ENCODE measurements around the gene MLF2.

Gene MLF2, protein sequence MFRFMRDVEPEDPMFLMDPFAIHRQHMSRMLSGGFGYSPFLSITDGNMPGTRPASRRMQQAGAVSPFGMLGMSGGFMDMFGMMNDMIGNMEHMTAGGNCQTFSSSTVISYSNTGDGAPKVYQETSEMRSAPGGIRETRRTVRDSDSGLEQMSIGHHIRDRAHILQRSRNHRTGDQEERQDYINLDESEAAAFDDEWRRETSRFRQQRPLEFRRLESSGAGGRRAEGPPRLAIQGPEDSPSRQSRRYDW

DNA sequence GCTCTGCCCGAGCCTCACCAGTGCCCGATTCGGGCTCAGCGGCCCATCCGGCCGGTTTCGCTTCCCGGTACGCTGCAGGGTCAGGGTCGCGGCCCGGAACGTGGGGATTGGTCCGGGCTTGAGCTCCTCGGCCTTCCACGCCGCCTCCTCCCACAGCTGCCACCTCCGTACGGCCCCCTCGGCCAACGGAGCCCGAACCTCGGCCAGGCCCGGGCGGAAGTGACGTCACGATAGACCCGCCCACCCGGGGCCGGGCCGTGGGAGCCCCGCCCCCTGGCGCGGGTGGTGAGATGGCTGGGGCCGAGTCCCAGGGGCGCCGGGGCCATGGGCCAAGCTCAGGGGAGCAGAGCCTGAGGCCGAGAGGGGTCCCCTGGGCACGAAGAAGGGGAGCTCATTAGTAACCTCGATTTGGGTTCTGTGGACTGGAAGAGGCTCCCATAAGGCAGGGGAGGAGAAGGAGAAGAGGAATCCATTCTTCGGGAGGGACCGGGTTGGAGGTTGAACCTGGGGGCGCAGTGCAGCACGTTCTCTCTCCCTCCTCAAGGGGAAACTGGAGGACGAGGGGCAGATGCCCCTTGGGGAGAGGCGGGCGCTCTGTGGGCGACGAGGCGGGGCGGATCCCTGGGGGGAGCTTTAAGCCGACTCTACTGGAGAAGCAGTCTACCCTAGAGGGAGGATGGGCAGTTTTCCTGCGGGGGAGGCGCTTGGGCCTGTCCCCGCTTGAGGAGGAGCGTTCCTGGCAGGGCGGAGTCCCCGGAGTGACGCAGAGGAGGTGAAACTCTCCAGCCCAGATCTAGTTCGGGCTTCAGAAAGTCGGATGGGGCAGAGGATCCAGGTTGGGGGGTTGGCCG, at the start of gene MLF2:
TSS of gene MLF2 (minus strand) at position 221 of the 851 bp plus-strand sequence. CDS start 807 bp downstream, outside the sequence.
- peak; percentile 96 for DNase-seq

DNA sequence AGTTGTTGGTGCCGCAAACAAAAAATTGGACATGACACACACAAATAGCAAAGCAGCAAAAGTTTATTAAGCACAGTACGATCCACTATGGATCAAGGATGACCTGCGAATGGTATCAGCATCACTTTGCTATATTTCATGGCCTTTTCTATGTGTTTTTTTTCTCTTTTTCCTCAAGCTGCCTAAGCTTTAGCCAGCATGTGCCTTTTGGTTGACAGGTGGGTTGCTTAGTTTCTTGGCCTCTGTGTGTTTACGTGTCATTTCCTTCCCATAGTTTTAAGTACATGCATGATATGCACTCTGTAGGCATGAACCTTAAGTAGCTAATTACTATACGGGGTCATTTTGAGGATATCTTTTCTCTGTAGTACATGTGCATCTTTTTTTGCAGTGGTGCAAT, 46.2 kb upstream of the MLF2 start:
- no peak for DNase-seq

DNA sequence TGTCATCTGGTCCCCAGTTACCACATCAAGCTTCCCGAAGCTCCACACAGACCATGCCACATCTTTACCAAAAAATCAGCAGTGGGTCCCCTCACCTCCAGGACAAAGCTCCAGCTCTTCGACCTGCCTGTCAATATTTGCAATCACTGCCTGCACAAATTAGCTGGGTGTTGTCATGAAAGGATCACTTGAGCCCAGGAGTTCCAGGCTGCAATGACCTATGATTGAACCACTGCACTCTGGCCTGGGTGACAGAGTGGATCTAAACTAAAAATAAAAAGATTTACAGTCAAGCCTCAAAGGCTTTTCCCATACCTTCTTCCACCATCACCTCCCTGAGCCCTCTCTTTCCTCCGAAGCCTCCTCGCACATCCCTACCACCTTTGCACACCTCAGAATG, 43.6 kb upstream of the MLF2 start:
- no peak for DNase-seq

DNA sequence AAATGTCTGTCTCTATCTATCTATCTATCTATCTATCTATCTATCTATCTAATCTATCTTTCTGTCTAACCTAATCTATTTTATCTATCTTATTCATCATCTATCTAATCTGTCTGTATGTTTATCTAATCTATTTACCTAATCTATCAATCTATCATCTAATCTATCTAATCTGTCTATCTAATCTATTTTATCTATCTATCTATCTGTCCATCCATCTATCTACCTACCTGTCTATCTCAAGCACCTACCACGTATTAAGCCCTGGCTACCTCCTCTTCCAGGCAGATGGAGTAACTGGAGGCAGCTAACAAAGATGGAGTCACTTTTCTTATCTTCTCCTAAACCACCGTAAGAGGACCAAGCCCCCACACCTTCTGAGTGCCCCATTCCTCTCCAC, 42.1 kb upstream of the MLF2 start:
- DNase-seq: no peak

DNA sequence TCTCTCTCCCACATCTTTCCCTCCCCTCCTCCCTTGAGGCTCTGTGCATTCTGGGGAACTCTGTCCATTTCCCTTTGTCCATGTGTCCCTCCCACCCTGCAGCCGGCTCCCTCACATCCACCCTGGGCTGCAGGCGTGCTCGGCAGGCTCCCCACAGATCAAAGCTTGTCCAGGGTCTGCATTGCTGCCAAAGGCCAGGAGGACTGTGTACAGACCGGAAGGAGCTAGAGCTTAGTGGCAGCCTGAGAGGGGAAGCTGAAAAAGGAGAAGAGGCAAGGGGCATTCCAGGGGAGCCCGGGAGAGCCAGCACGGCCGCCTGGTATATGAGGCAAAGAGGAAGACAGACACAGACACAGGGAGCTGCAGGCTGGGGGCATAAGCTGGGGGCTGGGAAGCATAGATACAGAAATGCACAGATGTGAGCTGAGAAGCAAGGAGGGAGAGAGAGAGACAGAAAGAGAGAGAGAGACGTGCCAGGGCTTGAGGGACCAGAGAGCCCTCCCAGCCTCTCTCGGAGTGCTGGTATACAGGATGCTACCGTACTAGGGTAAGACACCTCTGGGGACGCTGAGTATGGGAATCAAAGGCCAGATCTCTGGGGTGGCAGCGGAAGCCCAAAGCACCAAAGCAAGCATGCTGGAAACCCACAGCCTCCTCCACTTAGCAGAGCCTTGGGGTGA, 39.7 kb upstream of the MLF2 start:
- DNase-seq: peak; percentile 20

DNA sequence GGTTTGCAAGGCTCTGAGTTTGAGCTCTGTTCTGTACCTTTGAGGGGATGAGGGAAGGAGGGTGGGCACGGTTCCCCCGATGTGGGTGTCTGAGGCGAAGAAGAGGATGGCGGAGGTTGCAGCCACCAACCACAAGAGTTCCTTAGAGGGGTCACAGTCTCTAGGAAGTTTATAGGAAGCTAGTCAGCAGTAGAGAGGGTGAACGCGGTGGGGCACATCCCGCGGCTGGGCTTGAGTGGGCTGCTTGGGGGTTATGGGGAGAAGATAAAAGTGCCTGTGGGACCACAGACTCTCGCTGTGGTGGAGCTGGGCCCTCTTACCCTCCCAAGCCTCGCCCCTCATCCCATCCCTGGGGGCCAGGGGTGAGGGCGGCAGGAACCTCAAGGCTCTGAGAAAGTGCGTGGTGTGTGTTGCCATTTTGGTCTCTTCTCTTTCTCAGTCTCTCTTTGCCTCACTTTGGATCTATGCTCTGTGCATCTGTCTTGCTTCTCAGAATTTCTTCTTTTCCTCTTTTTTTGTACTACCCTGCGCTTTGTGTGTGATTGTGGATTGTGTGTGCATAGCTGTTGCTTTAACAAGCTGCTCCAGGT, 39.1 kb upstream of the MLF2 start:
- DNase-seq: no peak

DNA sequence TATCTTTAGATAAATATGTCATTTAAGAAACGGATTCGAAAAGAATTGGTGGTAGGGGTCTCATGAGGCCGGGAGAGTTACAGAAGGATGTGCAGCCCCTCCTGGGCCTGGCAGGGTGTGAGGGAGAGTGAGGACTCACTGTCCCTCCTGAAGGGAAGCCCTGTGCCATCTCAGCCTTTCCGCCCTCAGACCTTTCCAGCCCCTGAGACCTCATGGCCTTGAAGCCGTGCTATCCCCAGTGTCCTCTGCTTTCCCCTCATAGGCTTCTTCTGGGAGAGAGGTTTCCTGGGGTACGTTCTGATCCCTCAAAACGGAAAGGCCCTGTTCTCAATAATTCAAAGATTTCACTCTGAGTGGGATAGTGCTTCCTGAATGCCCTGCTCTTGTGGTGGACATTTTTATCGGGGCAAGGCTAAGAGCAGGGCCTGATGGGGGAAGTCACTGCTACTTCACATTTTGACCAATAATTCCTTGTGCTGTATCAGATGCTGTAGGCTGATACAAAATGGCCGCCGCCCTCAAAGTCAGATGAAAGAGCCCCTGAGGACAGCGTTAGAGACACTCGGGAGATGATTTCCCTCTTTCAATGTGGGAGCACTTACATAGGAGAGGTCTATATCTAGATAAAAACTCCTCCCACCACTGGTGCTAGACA, 37.7 kb upstream of the MLF2 start:
- DNase-seq: peak; percentile 50

DNA sequence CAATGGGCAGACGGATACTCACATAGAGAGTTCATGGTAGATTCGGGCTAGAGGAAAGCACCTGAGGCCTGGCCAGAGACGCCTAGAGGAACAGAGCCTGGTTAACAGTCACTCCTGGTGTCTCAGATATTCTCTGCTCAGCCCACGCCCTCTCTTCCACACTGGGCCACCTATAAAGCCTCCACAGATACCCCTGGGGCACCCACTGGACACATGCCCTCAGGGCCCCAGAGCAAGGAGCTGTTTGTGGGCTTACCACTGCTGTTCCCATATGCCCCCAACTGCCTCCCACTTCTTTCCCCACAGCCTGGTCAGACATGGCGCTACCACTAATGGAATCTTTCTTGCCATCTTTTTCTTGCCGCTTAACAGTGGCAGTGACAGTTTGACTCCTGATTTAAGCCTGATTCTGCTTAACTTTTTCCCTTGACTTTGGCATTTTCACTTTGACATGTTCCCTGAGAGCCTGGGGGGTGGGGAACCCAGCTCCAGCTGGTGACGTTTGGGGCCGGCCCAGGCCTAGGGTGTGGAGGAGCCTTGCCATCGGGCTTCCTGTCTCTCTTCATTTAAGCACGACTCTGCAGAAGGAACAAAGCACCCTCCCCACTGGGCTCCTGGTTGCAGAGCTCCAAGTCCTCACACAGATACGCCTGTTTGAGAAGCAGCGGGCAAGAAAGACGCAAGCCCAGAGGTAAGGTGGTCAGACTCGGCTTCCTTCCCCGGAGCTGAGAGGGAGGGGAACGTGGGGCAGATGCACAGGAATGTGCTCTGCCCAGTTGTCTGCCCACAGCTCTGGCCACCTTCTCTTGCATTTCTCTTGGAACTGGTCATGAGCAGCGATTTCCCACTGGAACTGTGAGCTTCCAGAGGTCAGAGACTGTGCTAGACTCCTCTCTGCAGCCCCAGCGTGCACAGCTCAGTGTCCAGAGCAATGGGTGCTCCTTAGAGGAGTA, 36.3 kb upstream of the MLF2 start, which contains the start of gene CD4:
TSS of gene CD4 (plus strand) at position 557 of the 953 bp plus-strand sequence. CDS start 10,611 bp downstream, outside the sequence.
- DNase-seq: peak; percentile 68

DNA sequence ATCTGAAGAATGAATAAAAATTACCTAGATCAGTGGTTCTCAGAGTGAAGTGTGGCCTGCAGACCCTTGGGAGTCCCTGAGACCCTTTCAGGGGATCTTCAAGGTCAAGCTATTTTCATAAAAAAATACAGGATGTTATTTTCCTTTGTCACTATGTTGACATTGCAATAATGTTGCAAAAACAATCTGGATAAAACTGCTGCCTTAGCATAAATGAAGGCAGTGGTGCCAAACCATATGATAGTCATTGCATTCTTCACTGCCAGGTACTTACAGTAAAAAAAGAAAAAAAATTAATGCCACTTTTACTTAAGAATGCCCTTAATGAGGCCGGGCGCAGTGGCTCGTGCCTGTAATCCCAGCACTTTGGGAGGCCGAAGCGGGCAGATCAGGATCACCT, 34.4 kb upstream of the MLF2 start:
- DNase-seq: no peak

DNA sequence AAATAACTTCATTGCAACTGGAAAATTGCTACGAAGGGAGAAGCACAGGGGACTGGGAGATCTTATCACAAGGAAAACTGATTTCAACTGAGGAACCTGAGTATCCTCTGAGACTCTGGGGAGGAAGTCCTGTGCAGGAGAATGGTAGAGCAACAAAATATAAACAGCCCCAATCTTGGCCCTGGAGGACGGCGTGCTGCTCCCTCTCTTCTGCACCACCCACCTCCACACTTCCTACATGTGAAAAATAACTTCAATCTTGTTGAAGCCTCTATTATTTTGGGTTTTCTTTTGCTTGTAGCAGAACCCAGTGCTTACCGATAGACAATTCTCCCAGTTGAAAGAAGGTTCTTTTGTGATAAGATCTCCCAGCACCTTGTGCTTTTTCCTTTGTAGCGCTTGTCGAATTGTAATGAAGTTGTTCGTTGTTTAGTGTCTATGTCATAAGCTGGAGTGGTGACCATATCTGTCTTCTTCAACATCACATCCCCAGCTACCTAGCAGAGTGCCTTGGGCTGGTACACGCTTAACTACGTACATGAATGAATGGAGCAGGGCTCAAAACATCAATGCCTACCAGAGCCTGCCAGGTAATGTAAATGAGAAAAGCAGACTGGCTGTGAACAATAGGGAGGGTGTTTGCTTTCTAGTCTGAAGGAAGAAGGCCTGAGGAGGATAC, 33.6 kb upstream of the MLF2 start:
- no peak for DNase-seq

DNA sequence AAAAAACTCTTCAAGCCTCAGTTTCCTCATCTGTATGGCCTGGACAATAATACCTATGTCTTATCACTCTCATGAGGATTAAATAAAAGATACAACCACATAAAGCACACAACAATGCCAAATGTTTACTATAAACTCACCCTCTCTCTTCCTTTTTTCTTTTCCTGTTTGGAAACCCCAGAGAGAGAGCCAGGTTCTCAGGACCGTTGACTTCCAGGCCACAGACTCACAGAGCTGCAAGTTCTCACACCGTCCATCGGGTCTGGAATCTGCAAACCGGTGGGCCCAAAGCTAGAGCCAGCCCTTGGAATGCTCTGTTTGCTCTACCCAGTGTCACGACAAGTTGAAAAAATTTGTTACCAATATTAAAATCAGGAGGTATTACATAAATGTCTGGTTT, 31.8 kb upstream of the MLF2 start:
- DNase-seq: no peak

DNA sequence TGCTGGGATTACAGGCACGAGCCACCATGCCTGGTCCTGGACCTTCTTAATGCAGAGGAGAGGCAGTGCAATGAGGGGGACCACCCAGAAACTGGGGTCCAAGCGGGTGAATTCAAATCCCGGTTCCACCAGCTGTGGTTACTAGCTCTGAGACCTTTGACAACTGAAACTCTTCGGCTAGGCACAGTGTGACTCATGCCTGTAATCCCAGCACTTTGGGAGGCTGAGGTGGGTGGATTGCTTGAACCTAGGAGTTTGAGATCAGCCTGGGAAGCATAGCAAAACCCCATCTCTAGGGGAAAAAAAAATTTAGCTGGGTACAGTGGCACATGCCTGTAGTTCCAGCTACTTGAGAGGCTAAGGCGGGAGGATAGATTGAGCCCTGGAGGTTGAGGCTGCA, 31.4 kb upstream of the MLF2 start:
- DNase-seq: no peak

DNA sequence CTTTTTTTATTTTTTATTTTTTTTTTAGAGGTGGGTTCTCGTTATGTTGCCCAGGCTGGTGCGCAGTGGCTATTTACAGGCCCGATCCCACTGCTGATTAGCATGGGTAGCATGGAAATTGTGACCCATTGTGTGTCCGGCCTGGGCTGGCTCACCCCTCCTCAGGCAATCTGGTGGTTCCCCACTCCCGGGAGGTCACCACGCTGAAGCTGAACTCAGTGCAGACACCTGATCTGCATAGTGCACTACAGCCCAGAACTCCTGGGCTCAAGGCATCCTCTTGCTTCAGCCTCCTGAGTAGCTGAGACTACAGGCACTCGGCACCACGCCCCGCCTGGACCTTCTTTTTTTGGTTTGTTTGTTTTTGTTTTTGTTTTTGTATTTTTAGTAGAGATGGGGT, 30.9 kb upstream of the MLF2 start:
- no peak for DNase-seq

DNA sequence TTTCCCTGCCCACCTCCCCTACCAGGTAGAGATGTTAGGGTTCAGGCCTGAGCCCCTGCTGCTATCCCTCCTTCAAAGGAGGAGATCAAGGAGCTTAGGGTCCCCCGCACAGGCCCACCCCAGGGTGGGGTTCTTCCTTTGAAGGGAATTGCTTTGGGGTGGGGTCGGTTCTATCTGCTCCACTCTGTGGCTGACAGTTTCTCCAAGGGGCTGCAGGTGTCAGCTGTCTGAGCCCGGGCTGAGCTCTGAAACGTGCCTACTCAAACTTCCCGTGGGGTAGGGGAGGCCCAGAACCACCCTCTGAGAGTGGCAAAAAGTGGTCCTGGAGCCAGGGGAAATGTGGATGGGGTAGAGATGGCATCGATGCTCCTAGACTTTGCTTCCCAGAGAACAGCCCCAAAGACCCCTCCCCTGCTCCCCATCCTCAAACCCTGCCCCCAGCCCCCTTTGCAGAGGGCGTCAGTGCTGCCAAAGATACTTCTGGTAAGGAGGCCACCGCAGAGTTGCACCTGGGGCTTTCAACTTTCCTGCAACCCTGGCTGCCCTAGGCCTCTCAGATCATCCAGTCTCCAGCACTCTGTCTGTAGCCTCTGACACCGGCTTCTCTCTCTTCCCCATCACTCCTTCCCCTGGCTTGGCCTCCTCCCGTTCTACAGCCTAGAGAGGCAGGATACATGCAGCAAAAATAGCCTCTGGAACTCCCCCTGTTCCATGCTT, 30.1 kb upstream of the MLF2 start:
- no peak for DNase-seq

DNA sequence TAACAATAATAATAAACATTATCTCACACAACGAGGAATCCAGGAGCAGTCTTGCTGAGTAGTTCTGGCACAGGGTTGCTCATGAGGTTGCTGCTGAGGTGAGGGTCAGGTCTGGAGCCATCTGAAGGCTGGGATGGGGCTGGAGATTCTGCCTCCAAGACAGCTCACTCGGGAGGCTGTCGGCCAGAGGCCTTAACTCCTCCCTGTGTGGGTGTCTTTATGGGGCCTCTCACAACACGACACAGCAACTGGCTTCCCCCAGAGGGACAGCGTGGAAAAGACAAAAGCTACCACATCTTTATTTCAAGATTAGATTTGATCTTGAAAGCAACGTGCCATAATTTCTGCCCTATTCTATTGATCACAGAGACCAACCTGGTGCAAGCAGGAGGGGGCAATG, 29.2 kb upstream of the MLF2 start:
- no peak for DNase-seq

DNA sequence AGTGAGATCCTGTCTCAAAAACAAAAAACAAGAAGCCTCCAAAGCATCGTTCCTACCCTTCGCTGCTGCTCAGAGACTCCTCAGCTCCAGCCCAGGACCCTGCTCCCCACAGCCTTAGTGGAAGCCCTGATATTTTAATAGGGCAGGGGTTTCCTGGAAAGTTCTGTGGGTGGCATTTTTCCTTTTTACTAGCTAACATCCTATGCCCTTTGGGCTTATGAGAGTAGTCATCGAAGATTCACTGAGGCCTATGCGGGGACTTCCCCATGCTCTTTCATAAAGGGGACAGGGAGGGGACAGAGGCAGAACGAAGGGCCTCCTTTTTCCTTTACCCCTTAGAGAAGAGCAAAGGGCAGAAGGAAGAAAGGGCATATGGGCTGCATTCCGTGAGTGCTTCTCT, 27.6 kb upstream of the MLF2 start:
- DNase-seq: no peak

DNA sequence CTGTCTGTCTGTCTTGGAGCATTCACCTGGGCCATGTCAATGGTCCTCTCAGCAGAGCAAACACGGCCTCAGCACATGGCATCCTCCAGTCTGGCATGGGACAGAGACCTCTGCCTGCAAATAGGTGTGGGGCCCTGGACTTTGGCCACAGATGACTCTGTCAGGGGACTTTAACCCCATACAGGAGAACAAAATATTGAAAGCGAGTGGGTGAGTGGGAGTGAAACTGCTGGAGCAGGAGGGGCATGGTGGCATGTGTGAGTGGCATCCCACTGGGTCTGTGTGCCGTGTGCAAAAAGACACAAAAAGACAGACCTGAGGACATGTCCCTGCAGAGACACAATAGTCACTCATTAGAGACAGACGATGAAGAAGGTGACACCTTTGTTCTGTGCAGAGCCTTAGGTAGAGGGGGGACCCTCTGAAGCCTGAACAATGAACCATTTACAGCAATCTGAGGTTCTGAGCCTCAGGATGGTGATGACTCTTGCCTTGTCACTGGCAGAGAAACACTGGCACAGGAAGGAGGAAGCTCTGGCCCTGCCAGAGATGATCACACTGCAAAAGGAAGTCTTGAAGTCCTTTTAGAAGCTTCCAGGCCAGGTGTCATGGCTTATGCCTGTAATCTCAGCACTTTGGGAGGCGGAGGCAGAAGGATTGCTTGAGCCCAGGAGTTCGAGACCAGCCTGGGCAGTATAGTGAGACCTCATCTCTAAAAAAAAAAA, 26.9 kb upstream of the MLF2 start:
- no peak for DNase-seq

DNA sequence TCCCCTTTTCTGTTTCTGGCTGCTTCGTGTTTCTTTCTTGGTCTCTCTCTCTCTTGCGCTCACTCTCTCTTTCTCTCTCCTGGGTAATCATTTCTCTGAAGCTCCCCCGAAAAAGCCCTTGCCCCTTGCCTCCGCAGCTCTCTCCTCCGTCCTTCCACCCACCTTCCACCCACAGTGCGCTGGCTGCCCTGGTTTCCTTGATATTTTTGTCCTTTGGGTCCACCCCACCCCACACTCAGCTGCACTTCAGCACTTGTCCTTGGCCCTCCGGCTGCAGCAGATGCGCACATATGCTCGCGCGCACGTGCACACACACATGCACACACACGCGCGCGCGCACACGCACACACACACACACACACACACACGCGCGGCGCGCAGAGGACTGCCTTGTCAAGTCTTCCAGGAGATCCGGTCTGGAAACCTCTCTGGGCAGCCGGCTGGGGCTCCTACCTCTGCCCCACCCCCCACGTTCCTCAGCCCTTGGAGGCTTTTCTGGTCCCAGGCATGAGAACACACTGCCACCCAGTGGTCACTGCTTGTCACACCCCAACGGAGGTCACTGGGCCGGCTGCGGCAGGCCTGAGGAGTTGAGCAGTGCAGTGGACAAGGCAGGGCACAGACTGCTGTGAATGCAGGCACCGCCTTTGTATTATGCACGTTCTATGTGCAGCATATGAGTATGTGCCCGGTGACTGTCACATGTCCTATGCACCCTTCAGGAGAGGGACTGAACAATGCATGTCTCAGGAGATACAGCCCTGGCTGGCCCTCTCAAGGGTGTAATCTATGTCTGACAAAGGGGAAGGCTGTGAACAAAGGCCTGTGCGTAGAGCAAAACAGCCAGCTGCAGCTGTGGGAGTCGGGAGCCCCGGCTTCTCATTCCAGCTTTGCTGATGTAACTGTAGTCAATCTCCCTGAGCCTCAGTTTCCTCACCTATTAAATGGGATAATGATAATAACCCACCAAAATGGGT, 25.9 kb upstream of the MLF2 start:
- DNase-seq: peak; percentile 85
